ENCODE results near the gene AP2S1. TPM values are rescaled to one million over a fixed set of nuclear protein-coding genes. Genes with fewer than 3 reads are reported as not detected.
"Not testable (repeated sequence)": the region's sequence is repeated elsewhere in the genome, so short reads cannot be mapped to it uniquely, and the experiment has no call there.

AP2S1 gene
- total and polyA plus RNA-seq, 2 donors (not counting 3 experiments of a cell fraction or from before 2014, with no cell fraction given), result 313 to 376 TPM

- Histone ChIP-seq H3K36me3 (ENCODE audit: control insufficient read depth in 2 of 2, extremely low read depth in 1 of 2, insufficient read depth in 2 of 2, low read length in 2 of 2) (no peaks in the 10 kb centered on the region), H3K4me2 (ENCODE audit: insufficient read depth, low read length) (peak overlapping the region; percentile 95), H3K79me2 (ENCODE audit: control insufficient read depth, insufficient read depth, low read length) (peaks cover under 1% of the 10 kb centered on the region), H3K27me3 (ENCODE audit: control insufficient read depth in 2 of 2, insufficient read depth in 2 of 2, low read length in 2 of 2) (no peaks in the 10 kb centered on the region), H3K27ac (ENCODE audit: insufficient read depth, low read depth, low read length) (peak overlapping the region; percentile 61), H3K4me1 (ENCODE audit: control insufficient read depth, extremely low read depth, insufficient read depth, low read length) (peaks cover 12% of the 10 kb centered on the region), H2AFZ (ENCODE audit: low read depth, low read length) (peak overlapping the region; percentile 95), H3K9me1 (replicated peaks; ENCODE audit: control insufficient read depth, extremely low read depth, insufficient read depth, low read length) (no peaks in the 10 kb centered on the region), H3K9me3 (replicated peaks; ENCODE audit: control insufficient read depth, insufficient read depth, low read length) (no peaks in the 10 kb centered on the region), H3K9ac (replicated peaks; ENCODE audit: extremely low read depth, insufficient read depth, low read length) (peak overlapping the region; percentile 39), H3K4me3 (replicated peaks in 1 of 3; ENCODE audit: insufficient read depth in 1 of 3, low read depth in 1 of 3, low read length in 3 of 3) (peak overlapping the region; percentile 19 to 55 (median 43)), H4K20me1 (replicated peaks; ENCODE audit: control insufficient read depth, extremely low read depth, insufficient read depth, low read length) (no peaks in the 10 kb centered on the region)
- POLR2A ChIA-PET, result interaction anchor here (0.6 to 1.2 kb wide), 4 partner anchors 18 to 1761 kb away, joined by 4 to 8 read pairs (median 4); no protein-coding TSS in a partner anchor
- peak; percentile 61 for TF ChIP-seq POLR2AphosphoS5 (IDR thresholded peaks at IDR 0.05; ENCODE audit: insufficient read depth, low read depth, low read length)
- TF ChIP-seq JUN (IDR thresholded peaks at IDR 0.05; ENCODE audit: borderline replicate concordance, insufficient read depth, insufficient read length, low read depth), result no peak
- TF ChIP-seq CTCF (IDR thresholded peaks at IDR 0.05; ENCODE audit: extremely low read depth in 1 of 2, insufficient read depth in 1 of 2, low read depth in 1 of 2, low read length in 2 of 2), result peak; percentile 81 to 84
- DNase-seq (ENCODE audit: low read depth, low spot score) (peak; percentile 92), FAIRE-seq (peak; percentile 96)
- BruUV-seq (replicated peaks), result no TSS peak
- dilution Hi-C loops (cut with MboI; ENCODE audit: extremely low pct_ligation_motif_present, low sequenced_read_pairs) (no loop called here), intact Hi-C loops (cut with micrococcal nuclease) (loop anchor here (1.0 to 5.0 kb wide), 4 partner anchors 68 to 386 kb away; no protein-coding TSS in a partner anchor)
- CTCF ChIA-PET, result interaction anchor here (0.6 to 5.0 kb wide), 27 partner anchors 10 to 257 kb away, joined by 3 to 126 read pairs (median 5); partner anchors contain the start of genes TMEM160 and ZC3H4
Observed at GRCh38 chr19:46856062-46857022, 5.7 kb upstream of the AP2S1 start.

- CTCF ChIA-PET, result interaction anchor here (0.5 to 3.0 kb wide), 4 partner anchors 122 to 603 kb away, joined by 3 to 33 read pairs (median 10); no protein-coding TSS in a partner anchor
- H3K36me3 ChIP-seq (ENCODE audit: control insufficient read depth in 2 of 2, extremely low read depth in 1 of 2, insufficient read depth in 2 of 2, low read length in 2 of 2); POLR2A ChIA-PET; dilution Hi-C loops (cut with MboI; ENCODE audit: extremely low pct_ligation_motif_present, low sequenced_read_pairs); H3K9me3 ChIP-seq (replicated peaks; ENCODE audit: control insufficient read depth, insufficient read depth, low read length); H3K9me1 ChIP-seq (replicated peaks; ENCODE audit: control insufficient read depth, extremely low read depth, insufficient read depth, low read length); H2AFZ ChIP-seq (ENCODE audit: low read depth, low read length); FAIRE-seq; H3K4me3 ChIP-seq (replicated peaks in 1 of 3; ENCODE audit: insufficient read depth in 1 of 3, low read depth in 1 of 3, low read length in 3 of 3); H3K27me3 ChIP-seq (ENCODE audit: control insufficient read depth in 2 of 2, insufficient read depth in 2 of 2, low read length in 2 of 2); H3K9ac ChIP-seq (replicated peaks; ENCODE audit: extremely low read depth, insufficient read depth, low read length); H3K79me2 ChIP-seq (ENCODE audit: control insufficient read depth, insufficient read depth, low read length); DNase-seq (ENCODE audit: low read depth, low spot score); H3K4me2 ChIP-seq (ENCODE audit: insufficient read depth, low read length); BruUV-seq (replicated peaks); H4K20me1 ChIP-seq (replicated peaks; ENCODE audit: control insufficient read depth, extremely low read depth, insufficient read depth, low read length); H3K27ac ChIP-seq (ENCODE audit: insufficient read depth, low read depth, low read length): not testable (repeated sequence)
- peaks cover 13% of the 10 kb centered on the region for H3K4me1 ChIP-seq (ENCODE audit: control insufficient read depth, extremely low read depth, insufficient read depth, low read length)
- intact Hi-C loops (cut with micrococcal nuclease), result loop anchor here (5.0 kb wide), 1 partner anchor 388 kb away; no protein-coding TSS in a partner anchor
Observed at GRCh38 chr19:46854698-46855097, 4.1 kb upstream of the AP2S1 start.

Measured in endothelial cell of umbilical vein (primary cell).